H1 (cell line): Measurements from ENCODE around the gene THAP7. TPM values are rescaled to one million over a fixed set of nuclear protein-coding genes. Genes with fewer than 3 reads are reported as not detected.

Experiments
- CTCF ChIA-PET: fragments of 300-600 bp; sonication (Branson Sonifier 250); formaldehyde crosslinking; loops from one replicate; lab custom pipeline; 2021; ENCODE audit not compliant: partially characterized antibody; lab: Charles Lee
- POLR2A ChIA-PET: fragments of 300-600 bp; sonication (Branson Sonifier 250); formaldehyde crosslinking; loops from one replicate; lab custom pipeline; 2021; ENCODE audit warnings: inconsistent platforms; ENCODE audit not compliant: partially characterized antibody; lab: Charles Lee
- DNase-seq, 2 experiments: peaks; one replicate each; pipeline versions ENCODE4 v3.0.0 to v3.0.0-alpha.2; 2010 to 2022; ENCODE audit warnings: low spot score in 2 of 2, low read depth in 1 of 2, mixed read lengths in 1 of 2
- FAIRE-seq: peaks from 2 replicates; lab custom pipeline; 2011; peaks lifted over from hg19 to GRCh38; lab: Jason Lieb, UNC
- H2AFZ ChIP-seq: 2 replicates; pipeline ENCODE4 v1.8.1; 2012; ENCODE audit warnings: low read length, inconsistent platforms
- H2AK5ac ChIP-seq: 2 replicates; pipeline ENCODE4 v1.6.1; 2013; ENCODE audit warnings: low read depth, low read length
- H2BK120ac ChIP-seq: replicated peaks from 2 replicates; pipeline ENCODE3; 2013; ENCODE audit warnings: low read depth, low read length, inconsistent platforms
- H2BK12ac ChIP-seq: 2 replicates; pipeline ENCODE4 v1.6.1; 2013; ENCODE audit warnings: low read depth, low read length
- H2BK15ac ChIP-seq: 2 replicates; pipeline ENCODE4 v1.6.1; 2013; ENCODE audit warnings: low read length
- H2BK20ac ChIP-seq: 2 replicates; pipeline ENCODE4 v1.6.1; 2013; ENCODE audit warnings: low read length
- H2BK5ac ChIP-seq: 2 replicates; pipeline ENCODE4 v1.6.1; 2013; ENCODE audit warnings: low read depth, low read length
- H3K14ac ChIP-seq: 2 replicates; pipeline ENCODE4 v1.6.1; 2013; ENCODE audit warnings: inconsistent platforms; ENCODE audit not compliant: insufficient read length
- H3K18ac ChIP-seq: 2 replicates; pipeline ENCODE4 v1.6.1; 2013; ENCODE audit warnings: low read length; ENCODE audit errors: extremely low read depth
- H3K23ac ChIP-seq: 2 replicates; pipeline ENCODE4 v1.6.1; 2013; ENCODE audit warnings: inconsistent platforms; ENCODE audit not compliant: insufficient read length
- H3K23me2 ChIP-seq: 2 replicates; pipeline ENCODE4 v1.6.1; 2013; ENCODE audit warnings: low read depth, low read length
- H3K27ac ChIP-seq: 2 replicates; pipeline ENCODE4 v1.6.1; 2011; ENCODE audit warnings: low read depth, low read length, inconsistent platforms
- H3K27me3 ChIP-seq, 4 experiments: replicated peaks in 1 of 4; 1 replicate in 1 of 4; 2 replicates in 3 of 4; pipeline versions ENCODE4 v1.6.1 to v1.8.1; 2011 to 2013; ENCODE audit warnings: low read length in 3 of 4, mild to moderate bottlenecking in 3 of 4, inconsistent platforms in 2 of 4, mixed read lengths in 2 of 4, moderate library complexity in 1 of 4; ENCODE audit not compliant: control insufficient read depth in 3 of 4, insufficient read depth in 3 of 4; ENCODE audit errors: extremely low read depth in 1 of 4
- H3K36me3 ChIP-seq, 4 experiments: 2 replicates each; pipeline versions ENCODE4 v1.6.1 to v1.8.1; 2011 to 2013; ENCODE audit warnings: mild to moderate bottlenecking in 4 of 4, low read length in 3 of 4, moderate library complexity in 2 of 4, control low read depth in 1 of 4, inconsistent platforms in 1 of 4; ENCODE audit not compliant: insufficient read depth in 4 of 4, control insufficient read depth in 2 of 4
- H3K4ac ChIP-seq: replicated peaks from 2 replicates; pipeline ENCODE3; 2013; ENCODE audit warnings: low read length, low read depth, mixed read lengths, inconsistent platforms; ENCODE audit not compliant: insufficient read length
- H3K4me1 ChIP-seq, 4 experiments: replicated peaks in 1 of 4; 1 replicate in 1 of 4; 2 replicates in 3 of 4; pipeline versions ENCODE4 v1.6.1 to v1.8.1; 2011 to 2013; ENCODE audit warnings: low read length in 3 of 4, inconsistent platforms in 2 of 4, mixed read lengths in 1 of 4; ENCODE audit not compliant: insufficient read depth in 4 of 4, control insufficient read depth in 3 of 4
- H3K4me2 ChIP-seq, 2 experiments: 2 replicates each; pipeline versions ENCODE4 v1.6.1 to v1.8.1; 2011 to 2013; ENCODE audit warnings: low read depth in 2 of 2, low read length in 2 of 2, control low read depth in 1 of 2, inconsistent platforms in 1 of 2, mild to moderate bottlenecking in 1 of 2; ENCODE audit not compliant: insufficient read depth in 1 of 2
- H3K4me3 ChIP-seq, 4 experiments: fragments of 200-600, 300-600 bp in 1 of 4; sonication (generic), shearing (Covaris generic), sonication (Bioruptor Twin) in 1 of 4; 2 replicates each; pipeline versions ENCODE4 v1.5.1 to v1.8.1; 2011 to 2016; ENCODE audit warnings: low read length in 4 of 4, low read depth in 3 of 4, control low read depth in 2 of 4, inconsistent platforms in 2 of 4, mild to moderate bottlenecking in 2 of 4, mixed read lengths in 1 of 4, moderate library complexity in 1 of 4; ENCODE audit not compliant: insufficient read depth in 2 of 4; ENCODE audit errors: extremely low read depth in 1 of 4
- H3K56ac ChIP-seq: replicated peaks from 2 replicates; pipeline ENCODE3; 2013; ENCODE audit warnings: low read depth, mild to moderate bottlenecking, mixed read lengths, low read length, inconsistent platforms; ENCODE audit not compliant: insufficient read length
- H3K79me1 ChIP-seq: 2 replicates; pipeline ENCODE4 v1.6.1; 2013; ENCODE audit warnings: low read depth, low read length, control low read depth
- H3K79me2 ChIP-seq, 2 experiments: 2 replicates each; pipeline versions ENCODE4 v1.6.1 to v1.8.1; 2012 to 2013; ENCODE audit warnings: low read length in 2 of 2, mild to moderate bottlenecking in 2 of 2, inconsistent platforms in 1 of 2; ENCODE audit not compliant: insufficient read depth in 2 of 2, control insufficient read depth in 1 of 2
- H3K9ac ChIP-seq, 4 experiments: replicated peaks in 1 of 4; 1 replicate in 1 of 4; 2 replicates in 3 of 4; pipeline versions ENCODE4 v1.6.1 to v1.8.1; 2011 to 2013; ENCODE audit warnings: low read depth in 3 of 4, low read length in 3 of 4, control low read depth in 2 of 4, mild to moderate bottlenecking in 2 of 4, moderate library complexity in 2 of 4, inconsistent platforms in 1 of 4; ENCODE audit errors: extremely low read depth in 1 of 4
- H3K9me3 ChIP-seq, 2 experiments: 2 replicates each; pipeline versions ENCODE4 v1.6.1 to v1.8.1; 2012 to 2013; ENCODE audit warnings: mild to moderate bottlenecking in 2 of 2, moderate library complexity in 2 of 2, control low read depth in 1 of 2, inconsistent platforms in 1 of 2, low read depth in 1 of 2, low read length in 1 of 2, mixed read lengths in 1 of 2; ENCODE audit not compliant: insufficient read depth in 2 of 2
- H4K20me1 ChIP-seq, 2 experiments: replicated peaks in 1 of 2; 2 replicates each; pipeline versions ENCODE3 to v1.8.1; 2011 to 2013; ENCODE audit warnings: inconsistent platforms in 2 of 2, low read length in 2 of 2, mild to moderate bottlenecking in 1 of 2; ENCODE audit not compliant: insufficient read depth in 2 of 2, control insufficient read depth in 1 of 2
- H4K5ac ChIP-seq: 2 replicates; pipeline ENCODE4 v1.6.1; 2013; ENCODE audit warnings: low read length, low read depth, mixed read lengths, inconsistent platforms; ENCODE audit not compliant: insufficient read length
- H4K8ac ChIP-seq: 2 replicates; pipeline ENCODE4 v1.8.0; 2013; ENCODE audit warnings: mild to moderate bottlenecking, moderate library complexity, low read length, inconsistent platforms; ENCODE audit not compliant: insufficient read depth; ENCODE audit errors: extremely low read depth
- H4K91ac ChIP-seq: replicated peaks from 2 replicates; pipeline ENCODE3; 2013; ENCODE audit warnings: low read length, mixed read lengths, inconsistent platforms; ENCODE audit not compliant: insufficient read length
- EP300 ChIP-seq, 2 experiments: IDR thresholded peaks; 1 replicate in 1 of 2; 2 replicates in 1 of 2; pipeline ENCODE4 v1.6.1; 2011 to 2012; ENCODE audit warnings: low read depth in 2 of 2, low read length in 2 of 2, mild to moderate bottlenecking in 2 of 2, borderline replicate concordance in 1 of 2, inconsistent platforms in 1 of 2, moderate library complexity in 1 of 2
- JUND ChIP-seq: IDR thresholded peaks from 2 replicates; pipeline ENCODE4 v1.6.1; 2011; ENCODE audit warnings: mild to moderate bottlenecking, improper control_type of control experiment, low read length
- KDM4A ChIP-seq: IDR thresholded peaks from one replicate; pipeline ENCODE4 v1.7.1; 2012; ENCODE audit warnings: low read depth, mild to moderate bottlenecking, moderate library complexity, low read length, inconsistent platforms; ENCODE audit not compliant: severe bottlenecking
- KDM5A ChIP-seq: fragments of 200-600 bp; IDR thresholded peaks from 2 replicates; pipeline ENCODE4 v1.7.1; 2012; ENCODE audit warnings: mild to moderate bottlenecking, low read length, inconsistent platforms, mixed read lengths
- POLR2AphosphoS5 ChIP-seq: IDR thresholded peaks from 2 replicates; pipeline ENCODE4 v1.6.1; 2011; ENCODE audit warnings: low read depth, low read length
- POU5F1 ChIP-seq: IDR thresholded peaks from 2 replicates; pipeline ENCODE4 v1.6.1; 2011; ENCODE audit warnings: low read depth, mild to moderate bottlenecking, low read length, moderate library complexity
- RNF2 ChIP-seq: fragments of 200-900, 300-1000 bp; sonication (generic); IDR thresholded peaks from 2 replicates; pipeline ENCODE4 v1.7.1; 2016; ENCODE audit warnings: borderline replicate concordance, low read depth, mild to moderate bottlenecking, antibody characterized with exemption, low read length; ENCODE audit not compliant: poor library complexity, severe bottlenecking; ENCODE audit errors: missing control alignments
- WGBS, 2 experiments: shearing (Covaris generic) in 1 of 2; methylation state at CpG; one replicate each; pipeline versions ENCODE4 v1.1.6 to v1.1.7; 2013 to 2015; ENCODE audit warnings: low lambda C conversion rate in 2 of 2, mixed read lengths in 2 of 2, inconsistent platforms in 1 of 2, low coverage in 1 of 2, missing lambda C conversion rate in 1 of 2; ENCODE audit not compliant: insufficient replicate concordance in 2 of 2, insufficient coverage in 1 of 2, insufficient read length in 1 of 2; ENCODE audit errors: extremely low coverage in 1 of 2, missing lambda C conversion rate in 1 of 2; 5-methylcytosine and 5-hydroxymethylcytosine counted together
- polyA plus RNA-seq, 7 experiments: library from polyadenylated mRNA; depleted of rRNA in 3 of 7; stranded (reverse) in 5 of 7; unstranded in 2 of 7; fragments of >200 nt in 5 of 7; fragments of 200-250 nt in 2 of 7; gene quantifications; 1 replicate in 5 of 7; 2 replicates in 1 of 7; 4 replicates in 1 of 7; pipeline versions ENCODE4 v1.2.1 to v1.2.3, GENCODE V29; 2011 to 2013; ENCODE audit warnings: missing spikeins in 2 of 7, mixed read lengths in 2 of 7
- total RNA-seq: library from RNA; stranded (reverse); fragmentation: NEBNext Ultra II Directional; extraction: Animal tissue kit (Norgen Biotek cat#: 25700); gene quantifications from 2 replicates; pipeline ENCODE4 v1.2.1, GENCODE V29; 2021

THAP7 gene
- total and polyA plus RNA-seq, 2 of the 8 experiments (the other 6 are each of a cell fraction or from before 2014, with no cell fraction given), result 16.9 to 32.5 TPM

- POLR2A ChIA-PET, result interaction anchor here (0.7 to 4.6 kb wide), 14 partner anchors 9 to 1595 kb away, joined by 3 to 45 read pairs (median 5); partner anchors contain the start of gene THAP7
- Histone ChIP-seq H3K23me2 (peaks cover 8% of the 10 kb centered on the region), H3K4me2 (peak overlapping the region; percentile 50 to 92), H4K8ac (peak overlapping the region; percentile 99), H3K18ac (no peak overlapping the region), H3K36me3 (no peaks in the 10 kb centered on the region; a peak in 1 of 8 replicates), H3K4ac (peak overlapping the region; percentile 44), H4K91ac (no peak overlapping the region), H2AK5ac (no peak overlapping the region), H3K56ac (peak overlapping the region; percentile 55), H2BK12ac (no peak overlapping the region), H2BK5ac (peak overlapping the region; percentile 97; the same call in 1 of the 2 replicates), H2BK20ac (no peak overlapping the region), H3K4me3 (peak overlapping the region; percentile 68 to 86 (median 74)), H2AFZ (peak overlapping the region; percentile 78), H3K23ac (no peak overlapping the region), H3K79me1 (no peaks in the 10 kb centered on the region), H3K14ac (no peak overlapping the region), H3K4me1 (peaks cover 5 to 25% (median 8%) of the 10 kb centered on the region in 4 experiments; a peak in 6 of 7 replicates), H4K20me1 (peaks cover 0 to 3% of the 10 kb centered on the region in 2 experiments), H3K79me2 (no peaks in the 10 kb centered on the region), H3K9ac (peak overlapping the region in 3 of 4 experiments; percentile 75 to 85 (median 78); a peak in 6 of 7 replicates), H4K5ac (peak overlapping the region; percentile 54), H3K27ac (no peak overlapping the region), H2BK120ac (no peak overlapping the region), H3K27me3 (peaks cover 0 to 12% (median 7%) of the 10 kb centered on the region in 4 experiments; a peak in 5 of 7 replicates), H3K9me3 (peaks cover 11 to 16% of the 10 kb centered on the region in 2 experiments), H2BK15ac (0 out of 2 replicates have a peak overlapping the region, but pooled peaks have one; percentile 14)
- TF ChIP-seq JUND (no peak), RNF2 (no peak), KDM4A (peak; percentile 44), POLR2AphosphoS5 (no peak), POU5F1 (no peak), EP300 (IDR thresholded peaks at IDR 0.05; ENCODE audit: borderline replicate concordance in 1 of 2, low read depth in 2 of 2, low read length in 2 of 2) (no peak), KDM5A (no peak)
- 10% methylated on average over 10 of the region's 12 CpGs; no CpG with 5 or more reads in 1 of the 2 experiments for WGBS, 2 experiments
- FAIRE-seq, result no peak
- no peak for DNase-seq
- CTCF ChIA-PET, result interaction anchor here (0.6 to 1.9 kb wide), 13 partner anchors 10 to 178 kb away, joined by 3 to 10 read pairs (median 4); partner anchors contain the start of genes AIFM3 and P2RX6
Measured at GRCh38 chr22:20982563-20982882, 19.4 kb downstream of the THAP7 start.
